ENCODE data around the gene GEN1.

The GEN1 gene

GRCh38 chr2:17788773-17789172 lies 34.8 kb downstream of the GEN1 start:
- H3K4me3 ChIP-seq (ENCODE audit: low read length): no peak overlapping the region
- no peaks in the 10 kb centered on the region for H3K9me3 ChIP-seq (ENCODE audit: control insufficient read depth, insufficient read depth, low read length)
- H3K4me2 ChIP-seq (ENCODE audit: low read length): no peak overlapping the region
- H3K4me1 ChIP-seq (ENCODE audit: control insufficient read depth, low read length): no peaks in the 10 kb centered on the region
- no peaks in the 10 kb centered on the region for H3K79me2 ChIP-seq (ENCODE audit: control insufficient read depth, low read length)
- no peak for TF ChIP-seq EZH2phosphoT487 (IDR thresholded peaks at IDR 0.05; ENCODE audit: borderline replicate concordance, low read length)
- no peak for TF ChIP-seq CTCF (IDR thresholded peaks at IDR 0.05; ENCODE audit: low read depth, low read length, poor library complexity, severe bottlenecking)
- H3K36me3 ChIP-seq (ENCODE audit: control insufficient read depth, low read length): no peaks in the 10 kb centered on the region
- peaks cover 4% of the 10 kb centered on the region; the same call in 1 of the 2 replicates for H3F3A ChIP-seq (ENCODE audit: control insufficient read depth, insufficient read depth)
- no peaks in the 10 kb centered on the region; the same call in 1 of the 2 replicates for H4K20me1 ChIP-seq (ENCODE audit: control insufficient read depth, insufficient read depth, low read depth, low read length)
- H3K27me3 ChIP-seq (ENCODE audit: control insufficient read depth, low read length): peaks cover 10% of the 10 kb centered on the region; the same call in 1 of the 2 replicates
- H3K9me2 ChIP-seq (replicated peaks; ENCODE audit: control insufficient read depth, low read length): no peaks in the 10 kb centered on the region
- no peak overlapping the region for H3K27ac ChIP-seq (ENCODE audit: low read depth, low read length)

- Histone ChIP-seq H4K20me1 (ENCODE audit: control insufficient read depth, insufficient read depth, low read depth, low read length) (no peaks in the 10 kb centered on the region; the same call in 1 of the 2 replicates), H3K4me2 (ENCODE audit: low read length) (no peak overlapping the region), H3K36me3 (ENCODE audit: control insufficient read depth, low read length) (no peaks in the 10 kb centered on the region), H3F3A (ENCODE audit: control insufficient read depth, insufficient read depth) (peaks cover 4% of the 10 kb centered on the region; the same call in 1 of the 2 replicates), H3K79me2 (ENCODE audit: control insufficient read depth, low read length) (no peaks in the 10 kb centered on the region), H3K9me2 (replicated peaks; ENCODE audit: control insufficient read depth, low read length) (no peaks in the 10 kb centered on the region), H3K4me1 (ENCODE audit: control insufficient read depth, low read length) (no peaks in the 10 kb centered on the region), H3K4me3 (ENCODE audit: low read length) (no peak overlapping the region), H3K27ac (ENCODE audit: low read depth, low read length) (no peak overlapping the region), H3K9me3 (ENCODE audit: control insufficient read depth, insufficient read depth, low read length) (no peaks in the 10 kb centered on the region), H3K27me3 (ENCODE audit: control insufficient read depth, low read length) (peaks cover 10% of the 10 kb centered on the region; the same call in 1 of the 2 replicates)
- TF ChIP-seq EZH2phosphoT487 (IDR thresholded peaks at IDR 0.05; ENCODE audit: borderline replicate concordance, low read length) (no peak), CTCF (IDR thresholded peaks at IDR 0.05; ENCODE audit: low read depth, low read length, poor library complexity, severe bottlenecking) (no peak)
Observed at GRCh38 chr2:17790536-17790935, 36.6 kb downstream of the GEN1 start.

GRCh38 chr2:17791121-17791816 lies 37.3 kb downstream of the GEN1 start:
- Histone ChIP-seq H3K4me2 (ENCODE audit: low read length) (no peak overlapping the region), H3F3A (ENCODE audit: control insufficient read depth, insufficient read depth) (peaks cover 4% of the 10 kb centered on the region; the same call in 1 of the 2 replicates), H3K4me3 (ENCODE audit: low read length) (no peak overlapping the region), H3K9me3 (ENCODE audit: control insufficient read depth, insufficient read depth, low read length) (no peaks in the 10 kb centered on the region), H3K27ac (ENCODE audit: low read depth, low read length) (no peak overlapping the region), H3K36me3 (ENCODE audit: control insufficient read depth, low read length) (no peaks in the 10 kb centered on the region), H4K20me1 (ENCODE audit: control insufficient read depth, insufficient read depth, low read depth, low read length) (no peaks in the 10 kb centered on the region; the same call in 1 of the 2 replicates), H3K27me3 (ENCODE audit: control insufficient read depth, low read length) (peaks cover 10% of the 10 kb centered on the region; the same call in 1 of the 2 replicates), H3K4me1 (ENCODE audit: control insufficient read depth, low read length) (no peaks in the 10 kb centered on the region), H3K79me2 (ENCODE audit: control insufficient read depth, low read length) (no peaks in the 10 kb centered on the region), H3K9me2 (replicated peaks; ENCODE audit: control insufficient read depth, low read length) (no peaks in the 10 kb centered on the region)
- TF ChIP-seq CTCF (IDR thresholded peaks at IDR 0.05; ENCODE audit: low read depth, low read length, poor library complexity, severe bottlenecking) (no peak), EZH2phosphoT487 (IDR thresholded peaks at IDR 0.05; ENCODE audit: borderline replicate concordance, low read length) (no peak)

Measured in DOHH2 (cell line).